Sigmoid colon (tissue), 4 donors: ENCODE measurements around the gene ROR1.

Experiments used
- CTCF ChIP-seq, 4 experiments: fragments of 450-650 bp in 3 of 4; fragments of 200-600 bp in 1 of 4; IDR thresholded peaks; one replicate each; pipeline ENCODE4 v1.5.1; 2016 to 2019; ENCODE audit warnings: antibody characterized with exemption in 4 of 4, mild to moderate bottlenecking in 3 of 4, moderate library complexity in 2 of 4
- POLR2A ChIP-seq, 2 donors: fragments of 450-650 bp; IDR thresholded peaks; one replicate each; pipeline ENCODE4 v1.6.1; 2016; ENCODE audit warnings: antibody characterized with exemption in 2 of 2, mild to moderate bottlenecking in 2 of 2, moderate library complexity in 2 of 2
- POLR2AphosphoS5 ChIP-seq, 4 donors: sonication (generic); formaldehyde crosslinking; IDR thresholded peaks; one replicate each; pipeline ENCODE4 v1.6.1; 2017; ENCODE audit warnings: antibody characterized with exemption in 4 of 4

GRCh38 chr1:64212031-64212430 lies 438.2 kb downstream of the ROR1 start:
- TF ChIP-seq POLR2A (IDR thresholded peaks at IDR 0.05) (no peak), CTCF (IDR thresholded peaks at IDR 0.05) (no peak), POLR2AphosphoS5 (IDR thresholded peaks at IDR 0.05) (no peak)
